Neural cell (in vitro differentiated cells): ENCODE data around the gene PBX1. TPM values are rescaled to one million over a fixed set of nuclear protein-coding genes. Genes with fewer than 3 reads are reported as not detected.

Experiments used
- H2AFZ ChIP-seq: fragments of 200-600, 300-800 bp; sonication (generic), shearing (Covaris generic); 2 replicates; pipeline ENCODE4 v1.6.0; 2014; ENCODE audit warnings: low read depth, mild to moderate bottlenecking, antibody characterized with exemption, low read length, moderate library complexity
- H3F3A ChIP-seq: fragments of 200-600 bp; shearing (Covaris generic); 2 replicates; pipeline ENCODE4 v1.6.1; 2016; ENCODE audit warnings: mild to moderate bottlenecking, moderate library complexity, mixed read lengths, antibody characterized with exemption, low read length; ENCODE audit not compliant: insufficient read depth, poor library complexity, severe bottlenecking
- H3K27ac ChIP-seq: fragments of 200-600, 300-800 bp; sonication (generic), shearing (Covaris generic); 2 replicates; pipeline ENCODE4 v1.5.1; 2014; ENCODE audit warnings: mild to moderate bottlenecking, low read length, moderate library complexity
- H3K27me3 ChIP-seq: fragments of 300-800, 200-600 bp; sonication (generic), shearing (Covaris generic); 2 replicates; pipeline ENCODE4 v1.6.0; 2014; ENCODE audit warnings: mild to moderate bottlenecking, low read depth, low read length, moderate library complexity; ENCODE audit not compliant: insufficient read depth
- H3K36me3 ChIP-seq: fragments of 300-800, 200-600 bp; sonication (generic), shearing (Covaris generic); 2 replicates; pipeline ENCODE4 v1.5.1; 2014; ENCODE audit warnings: mild to moderate bottlenecking, antibody characterized with exemption, low read length, moderate library complexity; ENCODE audit not compliant: insufficient read depth
- H3K4me2 ChIP-seq: fragments of 300-800, 200-600 bp; sonication (generic), shearing (Covaris generic); 2 replicates; pipeline ENCODE4 v1.6.0; 2014; ENCODE audit warnings: mild to moderate bottlenecking, low read length
- H3K4me3 ChIP-seq: fragments of 300-800, 200-600 bp; sonication (generic), shearing (Covaris generic); 2 replicates; pipeline ENCODE4 v1.5.1; 2014; ENCODE audit warnings: mild to moderate bottlenecking, low read length, moderate library complexity
- H3K79me2 ChIP-seq: fragments of 200-600 bp; shearing (Covaris generic); replicated peaks from 2 replicates; pipeline ENCODE4 v1.6.0; 2014; ENCODE audit warnings: mild to moderate bottlenecking, low read length, moderate library complexity; ENCODE audit not compliant: insufficient read depth
- H3K9ac ChIP-seq: fragments of 300-800, 200-600 bp; sonication (generic), shearing (Covaris generic); 2 replicates; pipeline ENCODE4 v1.6.1; 2016; ENCODE audit warnings: mild to moderate bottlenecking, low read length, mixed read lengths
- H3K9me2 ChIP-seq: fragments of 200-600 bp; shearing (Covaris generic); 2 replicates; pipeline ENCODE4 v1.6.1; 2016; ENCODE audit warnings: mild to moderate bottlenecking, low read length, mixed read lengths; ENCODE audit not compliant: insufficient read depth
- H3K9me3 ChIP-seq: fragments of 200-600, 300-800 bp; sonication (generic), shearing (Covaris generic); 2 replicates; pipeline ENCODE4 v1.6.1; 2016; ENCODE audit warnings: mild to moderate bottlenecking, mixed run types, low read length, moderate library complexity, mixed read lengths
- H4K20me1 ChIP-seq: fragments of 200-600 bp; shearing (Covaris generic); 2 replicates; pipeline ENCODE4 v1.6.1; 2016; ENCODE audit warnings: mild to moderate bottlenecking, mixed run types; ENCODE audit not compliant: insufficient read depth
- EP300 ChIP-seq: fragments of 450-650 bp; conservative IDR thresholded peaks from 2 replicates; pipeline ENCODE4 v1.6.1; 2014; ENCODE audit warnings: antibody characterized with exemption, mild to moderate bottlenecking, moderate library complexity; ENCODE audit not compliant: poor library complexity, severe bottlenecking
- EZH2 ChIP-seq: fragments of 200-600, 300-800 bp; shearing (Covaris generic), sonication (generic); IDR thresholded peaks from 2 replicates; pipeline ENCODE4 v1.6.1; 2014; ENCODE audit warnings: antibody characterized with exemption, low read length, borderline replicate concordance, mild to moderate bottlenecking; ENCODE audit not compliant: insufficient read depth, poor library complexity, severe bottlenecking
- MXI1 ChIP-seq: fragments of 450-650 bp; conservative IDR thresholded peaks from 2 replicates; pipeline ENCODE4 v1.6.1; 2014; ENCODE audit warnings: antibody characterized with exemption, mild to moderate bottlenecking; ENCODE audit not compliant: poor library complexity, severe bottlenecking
- POLR2AphosphoS5 ChIP-seq: IDR thresholded peaks from 2 replicates; pipeline ENCODE4 v1.6.1; 2012
- RAD21 ChIP-seq: fragments of 450-650 bp; conservative IDR thresholded peaks from 2 replicates; pipeline ENCODE4 v1.6.1; 2014; ENCODE audit warnings: antibody characterized with exemption, mild to moderate bottlenecking, moderate library complexity
- SMC3 ChIP-seq: fragments of 450-650 bp; conservative IDR thresholded peaks from 2 replicates; pipeline ENCODE4 v1.6.1; 2014; ENCODE audit warnings: antibody characterized with exemption, mild to moderate bottlenecking, moderate library complexity; ENCODE audit not compliant: poor library complexity
- TAF1 ChIP-seq: IDR thresholded peaks from 2 replicates; pipeline ENCODE4 v1.6.1; 2012; ENCODE audit warnings: low read depth
- polyA plus RNA-seq: library from polyadenylated mRNA; depleted of rRNA; stranded (reverse); fragments of >200 nt; gene quantifications from 2 replicates; pipeline ENCODE4 v1.2.3, GENCODE V29; 2014
- TF ChIP-seq, protein P1 (sequence below): fragments of 450-650 bp; IDR thresholded peaks from 2 replicates; pipeline ENCODE4 v1.5.1; 2014; ENCODE audit warnings: antibody characterized with exemption, mild to moderate bottlenecking, moderate library complexity; ENCODE audit not compliant: poor library complexity, severe bottlenecking
- TF ChIP-seq, protein P2 (sequence below): IDR thresholded peaks from 2 replicates; pipeline ENCODE4 v1.6.1; 2012; ENCODE audit warnings: borderline replicate concordance

PBX1 gene
- polyA plus RNA-seq, 1 donor from 2014 or later: 42.4 TPM

GRCh38 chr1:164641353-164641730 is 82.4 kb downstream of the PBX1 start:
- Histone ChIP-seq H3K27ac (no peak overlapping the region), H3K36me3 (peaks cover 8% of the 10 kb centered on the region), H3F3A (peaks cover 10% of the 10 kb centered on the region), H3K9me2 (no peaks in the 10 kb centered on the region), H2AFZ (no peak overlapping the region), H3K79me2 (peaks cover 86% of the 10 kb centered on the region), H3K9ac (no peak overlapping the region), H4K20me1 (no peaks in the 10 kb centered on the region), H3K4me3 (no peak overlapping the region), H3K27me3 (no peaks in the 10 kb centered on the region), H3K4me2 (no peak overlapping the region), H3K9me3 (no peaks in the 10 kb centered on the region)
- TF ChIP-seq, protein P1, sequence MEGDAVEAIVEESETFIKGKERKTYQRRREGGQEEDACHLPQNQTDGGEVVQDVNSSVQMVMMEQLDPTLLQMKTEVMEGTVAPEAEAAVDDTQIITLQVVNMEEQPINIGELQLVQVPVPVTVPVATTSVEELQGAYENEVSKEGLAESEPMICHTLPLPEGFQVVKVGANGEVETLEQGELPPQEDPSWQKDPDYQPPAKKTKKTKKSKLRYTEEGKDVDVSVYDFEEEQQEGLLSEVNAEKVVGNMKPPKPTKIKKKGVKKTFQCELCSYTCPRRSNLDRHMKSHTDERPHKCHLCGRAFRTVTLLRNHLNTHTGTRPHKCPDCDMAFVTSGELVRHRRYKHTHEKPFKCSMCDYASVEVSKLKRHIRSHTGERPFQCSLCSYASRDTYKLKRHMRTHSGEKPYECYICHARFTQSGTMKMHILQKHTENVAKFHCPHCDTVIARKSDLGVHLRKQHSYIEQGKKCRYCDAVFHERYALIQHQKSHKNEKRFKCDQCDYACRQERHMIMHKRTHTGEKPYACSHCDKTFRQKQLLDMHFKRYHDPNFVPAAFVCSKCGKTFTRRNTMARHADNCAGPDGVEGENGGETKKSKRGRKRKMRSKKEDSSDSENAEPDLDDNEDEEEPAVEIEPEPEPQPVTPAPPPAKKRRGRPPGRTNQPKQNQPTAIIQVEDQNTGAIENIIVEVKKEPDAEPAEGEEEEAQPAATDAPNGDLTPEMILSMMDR: no peak
- TF ChIP-seq EP300: no peak
- no peak for TF ChIP-seq TAF1
- no peak for TF ChIP-seq EZH2
- TF ChIP-seq, protein P2, sequence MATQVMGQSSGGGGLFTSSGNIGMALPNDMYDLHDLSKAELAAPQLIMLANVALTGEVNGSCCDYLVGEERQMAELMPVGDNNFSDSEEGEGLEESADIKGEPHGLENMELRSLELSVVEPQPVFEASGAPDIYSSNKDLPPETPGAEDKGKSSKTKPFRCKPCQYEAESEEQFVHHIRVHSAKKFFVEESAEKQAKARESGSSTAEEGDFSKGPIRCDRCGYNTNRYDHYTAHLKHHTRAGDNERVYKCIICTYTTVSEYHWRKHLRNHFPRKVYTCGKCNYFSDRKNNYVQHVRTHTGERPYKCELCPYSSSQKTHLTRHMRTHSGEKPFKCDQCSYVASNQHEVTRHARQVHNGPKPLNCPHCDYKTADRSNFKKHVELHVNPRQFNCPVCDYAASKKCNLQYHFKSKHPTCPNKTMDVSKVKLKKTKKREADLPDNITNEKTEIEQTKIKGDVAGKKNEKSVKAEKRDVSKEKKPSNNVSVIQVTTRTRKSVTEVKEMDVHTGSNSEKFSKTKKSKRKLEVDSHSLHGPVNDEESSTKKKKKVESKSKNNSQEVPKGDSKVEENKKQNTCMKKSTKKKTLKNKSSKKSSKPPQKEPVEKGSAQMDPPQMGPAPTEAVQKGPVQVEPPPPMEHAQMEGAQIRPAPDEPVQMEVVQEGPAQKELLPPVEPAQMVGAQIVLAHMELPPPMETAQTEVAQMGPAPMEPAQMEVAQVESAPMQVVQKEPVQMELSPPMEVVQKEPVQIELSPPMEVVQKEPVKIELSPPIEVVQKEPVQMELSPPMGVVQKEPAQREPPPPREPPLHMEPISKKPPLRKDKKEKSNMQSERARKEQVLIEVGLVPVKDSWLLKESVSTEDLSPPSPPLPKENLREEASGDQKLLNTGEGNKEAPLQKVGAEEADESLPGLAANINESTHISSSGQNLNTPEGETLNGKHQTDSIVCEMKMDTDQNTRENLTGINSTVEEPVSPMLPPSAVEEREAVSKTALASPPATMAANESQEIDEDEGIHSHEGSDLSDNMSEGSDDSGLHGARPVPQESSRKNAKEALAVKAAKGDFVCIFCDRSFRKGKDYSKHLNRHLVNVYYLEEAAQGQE: no peak
- TF ChIP-seq RAD21: no peak
- TF ChIP-seq MXI1: no peak
- TF ChIP-seq SMC3: no peak
- TF ChIP-seq POLR2AphosphoS5: no peak

GRCh38 chr1:164643018-164643417 is 84.0 kb downstream of the PBX1 start:
- H3K27ac ChIP-seq: no peak overlapping the region
- TF ChIP-seq EZH2: no peak
- no peak for TF ChIP-seq SMC3
- no peak for TF ChIP-seq EP300
- no peak for TF ChIP-seq TAF1
- no peak for TF ChIP-seq POLR2AphosphoS5
- TF ChIP-seq, protein P1: no peak
- no peak for TF ChIP-seq MXI1
- TF ChIP-seq, protein P2: no peak
- TF ChIP-seq RAD21: no peak

More at GRCh38 chr1:164643018-164643417, 84.0 kb downstream of the PBX1 start:
- no peaks in the 10 kb centered on the region for H4K20me1 ChIP-seq
- H3K9me2 ChIP-seq: no peaks in the 10 kb centered on the region
- no peak overlapping the region for H3K4me3 ChIP-seq
- no peaks in the 10 kb centered on the region for H3K27me3 ChIP-seq
- H3K9me3 ChIP-seq: no peaks in the 10 kb centered on the region
- no peak overlapping the region for H2AFZ ChIP-seq
- H3K79me2 ChIP-seq: peaks cover 84% of the 10 kb centered on the region
- H3K4me2 ChIP-seq: no peak overlapping the region
- peaks cover 8% of the 10 kb centered on the region for H3K36me3 ChIP-seq
- no peak overlapping the region for H3K9ac ChIP-seq
- peaks cover 4% of the 10 kb centered on the region for H3F3A ChIP-seq
